ENCODE data around the gene SLC51A. TPM values are rescaled to one million over a fixed set of nuclear protein-coding genes. Genes with fewer than 3 reads are reported as not detected.
"Not testable (repeated sequence)": the region's sequence is repeated elsewhere in the genome, so short reads cannot be mapped to it uniquely, and the experiment has no call there.

The SLC51A gene
- total and polyA plus RNA-seq, 4 donors: 0.33 to 15.4 (median 4.6) TPM

DNA sequence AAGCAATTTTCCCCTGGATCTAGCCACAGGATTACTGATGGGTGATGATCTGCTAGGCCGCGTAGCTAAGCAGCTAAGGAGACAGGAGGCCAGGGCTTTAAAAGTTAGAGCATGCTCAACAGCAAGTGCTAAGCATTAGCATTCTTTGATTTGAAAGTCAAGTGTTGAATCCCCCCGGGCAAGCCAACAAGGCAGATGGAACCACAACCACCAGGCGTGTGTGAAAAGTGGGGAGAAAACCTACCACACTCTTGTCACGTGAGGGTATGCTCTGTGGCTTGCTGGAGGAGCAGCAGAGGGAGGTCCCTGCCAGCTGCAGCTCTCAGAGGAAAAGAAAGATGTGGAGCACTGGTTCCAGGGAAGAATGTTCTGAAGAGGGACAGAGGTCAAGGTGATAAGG, 20.9 kb downstream of the SLC51A start:
- Histone ChIP-seq H3K4me1 (ENCODE audit: control insufficient read depth, insufficient read depth, low read length) (no peaks in the 10 kb centered on the region), H3K9me3 (ENCODE audit: control insufficient read depth, insufficient read depth, low read length) (no peaks in the 10 kb centered on the region), H3K27me3 (ENCODE audit: control insufficient read depth, insufficient read depth, low read length) (no peaks in the 10 kb centered on the region), H3K4me3 (ENCODE audit: low read depth, low read length) (no peak overlapping the region), H3K36me3 (ENCODE audit: control insufficient read depth, insufficient read depth, low read length) (peaks cover 52% of the 10 kb centered on the region), H3K27ac (ENCODE audit: low read depth, low read length) (no peak overlapping the region)
- 86% methylated on average over 2 of the region's 5 CpGs for WGBS (ENCODE audit: insufficient coverage)
- DNase-seq (ENCODE audit: low read depth in 4 of 6, low spot score in 6 of 6): peak in 1 of 6 donors; percentile 59

- Histone ChIP-seq H3K9me3 (ENCODE audit: control insufficient read depth, insufficient read depth, low read length) (no peaks in the 10 kb centered on the region), H3K4me1 (ENCODE audit: control insufficient read depth, insufficient read depth, low read length) (no peaks in the 10 kb centered on the region), H3K27me3 (ENCODE audit: control insufficient read depth, insufficient read depth, low read length) (no peaks in the 10 kb centered on the region), H3K36me3 (ENCODE audit: control insufficient read depth, insufficient read depth, low read length) (peaks cover 48% of the 10 kb centered on the region), H3K4me3 (ENCODE audit: low read depth, low read length) (no peak overlapping the region), H3K27ac (ENCODE audit: low read depth, low read length) (no peak overlapping the region)
- WGBS (ENCODE audit: insufficient coverage): 77% methylated on average over 9 of the region's 14 CpGs
- DNase-seq (ENCODE audit: low read depth in 4 of 6, low spot score in 6 of 6): no peak
These were observed 22.6 kb downstream of the SLC51A start for GRCh38 chr3:196238612-196239560.

DNA sequence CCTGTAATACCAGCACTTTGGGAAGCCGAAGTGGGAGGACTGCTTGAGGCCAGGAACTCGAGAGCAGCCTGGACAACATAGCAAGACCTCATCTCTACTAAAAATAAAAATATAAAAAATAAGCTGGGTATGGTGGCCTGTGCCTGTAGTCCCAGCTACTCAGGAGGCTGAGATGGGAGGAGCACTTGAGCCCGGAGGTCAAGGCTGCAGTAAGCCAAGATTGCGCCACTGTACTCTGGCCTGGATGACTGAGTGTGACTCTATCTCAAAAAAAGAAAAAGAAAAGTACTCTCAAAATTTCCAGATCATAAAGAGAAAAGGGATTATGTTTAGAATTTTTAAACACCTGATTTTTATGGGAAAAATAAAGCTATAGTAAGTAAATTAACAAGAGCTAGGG, 24.1 kb downstream of the SLC51A start:
- Histone ChIP-seq H3K27ac (ENCODE audit: low read depth, low read length) (no peak overlapping the region), H3K4me3 (ENCODE audit: low read depth, low read length) (no peak overlapping the region), H3K36me3 (ENCODE audit: control insufficient read depth, insufficient read depth, low read length) (peaks cover 55% of the 10 kb centered on the region), H3K9me3 (ENCODE audit: control insufficient read depth, insufficient read depth, low read length) (no peaks in the 10 kb centered on the region), H3K4me1 (ENCODE audit: control insufficient read depth, insufficient read depth, low read length) (no peaks in the 10 kb centered on the region), H3K27me3 (ENCODE audit: control insufficient read depth, insufficient read depth, low read length) (no peaks in the 10 kb centered on the region)
- DNase-seq (ENCODE audit: low read depth in 4 of 6, low spot score in 6 of 6): no peak
- no CpG with 5 or more reads among the region's 4 CpGs for WGBS (ENCODE audit: insufficient coverage)

GRCh38 chr3:196241704-196242103, 25.4 kb downstream of the SLC51A start:
- Histone ChIP-seq H3K27me3 (ENCODE audit: control insufficient read depth, insufficient read depth, low read length) (no peaks in the 10 kb centered on the region), H3K27ac (ENCODE audit: low read depth, low read length) (no peak overlapping the region), H3K4me1 (ENCODE audit: control insufficient read depth, insufficient read depth, low read length) (no peaks in the 10 kb centered on the region), H3K36me3 (ENCODE audit: control insufficient read depth, insufficient read depth, low read length) (peaks cover 56% of the 10 kb centered on the region), H3K9me3 (ENCODE audit: control insufficient read depth, insufficient read depth, low read length) (no peaks in the 10 kb centered on the region), H3K4me3 (ENCODE audit: low read depth, low read length) (no peak overlapping the region)
- WGBS (ENCODE audit: insufficient coverage): no CpG with 5 or more reads among the region's 8 CpGs
- DNase-seq (ENCODE audit: low read depth in 4 of 6, low spot score in 6 of 6): no peak

- peaks cover 52% of the 10 kb centered on the region for H3K36me3 ChIP-seq (ENCODE audit: control insufficient read depth, insufficient read depth, low read length)
- WGBS (ENCODE audit: insufficient coverage): 99% methylated on average over 19 of the region's 34 CpGs
- DNase-seq (ENCODE audit: low read depth in 4 of 6, low spot score in 6 of 6): not testable (repeated sequence)
These were observed 27.8 kb downstream of the SLC51A start for GRCh38 chr3:196244166-196244565.

GRCh38 chr3:196246612-196247308, 30.4 kb downstream of the SLC51A start:
- no peaks in the 10 kb centered on the region for H3K9me3 ChIP-seq (ENCODE audit: control insufficient read depth, insufficient read depth, low read length)
- no peaks in the 10 kb centered on the region for H3K27me3 ChIP-seq (ENCODE audit: control insufficient read depth, insufficient read depth, low read length)
- WGBS (ENCODE audit: insufficient coverage): 96% methylated on average over 5 of the region's 13 CpGs
- no peak overlapping the region for H3K27ac ChIP-seq (ENCODE audit: low read depth, low read length)
- no peak overlapping the region for H3K4me3 ChIP-seq (ENCODE audit: low read depth, low read length)
- H3K4me1 ChIP-seq (ENCODE audit: control insufficient read depth, insufficient read depth, low read length): no peaks in the 10 kb centered on the region
- DNase-seq (ENCODE audit: low read depth in 4 of 6, low spot score in 6 of 6): no peak
- H3K36me3 ChIP-seq (ENCODE audit: control insufficient read depth, insufficient read depth, low read length): peaks cover 40% of the 10 kb centered on the region

More at GRCh38 chr3:196244166-196244565, 27.8 kb downstream of the SLC51A start:
- not testable (repeated sequence) for H3K27ac ChIP-seq (ENCODE audit: low read depth, low read length); H3K4me1 ChIP-seq (ENCODE audit: control insufficient read depth, insufficient read depth, low read length); H3K9me3 ChIP-seq (ENCODE audit: control insufficient read depth, insufficient read depth, low read length); H3K4me3 ChIP-seq (ENCODE audit: low read depth, low read length); H3K27me3 ChIP-seq (ENCODE audit: control insufficient read depth, insufficient read depth, low read length)

DNA sequence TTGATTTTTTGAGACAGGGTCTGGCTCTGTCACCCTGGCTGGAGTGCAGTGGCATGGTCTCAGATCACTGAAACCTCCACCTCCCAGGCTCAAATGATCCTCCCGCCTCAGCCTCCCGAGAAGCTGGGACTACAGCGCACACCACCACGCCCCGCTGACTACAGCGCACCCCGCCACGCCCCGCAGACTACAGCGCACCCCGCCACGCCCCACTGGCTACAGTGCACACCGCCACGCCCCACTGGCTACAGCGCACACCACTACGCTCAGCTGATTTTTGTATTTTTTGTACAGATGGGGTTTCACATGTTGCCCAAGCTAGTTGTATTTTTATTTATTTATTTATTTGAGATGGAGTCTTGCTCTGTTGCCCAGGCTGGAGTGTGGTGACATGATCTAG, 35.6 kb downstream of the SLC51A start:
- 99% methylated on average over 13 of the region's 16 CpGs for WGBS (ENCODE audit: insufficient coverage)
- no peaks in the 10 kb centered on the region for H3K9me3 ChIP-seq (ENCODE audit: control insufficient read depth, insufficient read depth, low read length)

DNA sequence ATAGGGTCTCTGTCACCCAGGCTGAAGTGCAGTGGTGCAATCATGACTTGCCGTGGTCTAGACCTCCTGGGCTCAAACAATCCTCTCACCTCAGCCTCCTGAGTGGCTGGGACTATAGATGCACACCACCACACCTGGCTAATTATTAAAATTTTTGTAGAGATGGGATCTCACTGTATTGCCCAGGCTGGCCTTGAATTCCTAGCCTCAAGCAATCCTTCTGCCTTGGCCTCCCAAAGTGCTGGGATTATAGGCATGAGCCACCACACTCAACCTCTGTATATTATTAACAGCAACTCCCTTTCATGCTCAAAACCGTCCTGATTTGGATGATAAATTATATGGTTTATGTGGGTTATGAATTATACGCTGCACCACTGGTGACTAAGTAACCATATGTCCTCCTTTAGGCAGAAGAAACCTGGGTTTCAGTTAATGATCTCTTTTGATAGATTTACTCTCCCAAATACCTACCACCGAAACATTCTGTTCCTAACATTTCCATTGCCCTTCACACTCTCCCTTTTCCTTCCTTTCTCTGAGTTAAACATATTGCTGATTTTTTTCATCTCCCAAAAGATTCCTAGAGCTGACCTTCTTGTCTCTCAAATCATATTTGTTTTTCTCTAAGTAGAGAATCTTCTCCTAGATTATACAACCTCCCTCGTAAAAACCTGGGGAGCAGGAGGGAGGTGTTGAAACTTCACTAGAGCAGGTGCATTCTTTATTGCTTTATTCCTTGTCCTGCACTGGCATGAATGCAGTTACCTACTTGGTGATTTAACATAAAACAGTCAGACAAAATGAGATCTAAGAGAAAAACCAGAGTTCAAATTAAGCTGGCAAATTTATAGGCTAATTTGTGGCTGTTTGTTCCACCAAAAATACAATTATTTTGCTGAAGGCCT, 38.3 kb downstream of the SLC51A start:
- no peaks in the 10 kb centered on the region for H3K27me3 ChIP-seq (ENCODE audit: control insufficient read depth, insufficient read depth, low read length)
- 86% methylated on average over 1 of the region's 5 CpGs for WGBS (ENCODE audit: insufficient coverage)

More for the DNA sequence above, 35.6 kb downstream of the SLC51A start:
- Histone ChIP-seq H3K4me3 (ENCODE audit: low read depth, low read length) (no peak overlapping the region), H3K4me1 (ENCODE audit: control insufficient read depth, insufficient read depth, low read length) (no peaks in the 10 kb centered on the region), H3K27me3 (ENCODE audit: control insufficient read depth, insufficient read depth, low read length) (no peaks in the 10 kb centered on the region), H3K36me3 (ENCODE audit: control insufficient read depth, insufficient read depth, low read length) (peaks cover 27% of the 10 kb centered on the region), H3K27ac (ENCODE audit: low read depth, low read length) (no peak overlapping the region)
- DNase-seq (ENCODE audit: low read depth in 4 of 6, low spot score in 6 of 6): no peak

DNA sequence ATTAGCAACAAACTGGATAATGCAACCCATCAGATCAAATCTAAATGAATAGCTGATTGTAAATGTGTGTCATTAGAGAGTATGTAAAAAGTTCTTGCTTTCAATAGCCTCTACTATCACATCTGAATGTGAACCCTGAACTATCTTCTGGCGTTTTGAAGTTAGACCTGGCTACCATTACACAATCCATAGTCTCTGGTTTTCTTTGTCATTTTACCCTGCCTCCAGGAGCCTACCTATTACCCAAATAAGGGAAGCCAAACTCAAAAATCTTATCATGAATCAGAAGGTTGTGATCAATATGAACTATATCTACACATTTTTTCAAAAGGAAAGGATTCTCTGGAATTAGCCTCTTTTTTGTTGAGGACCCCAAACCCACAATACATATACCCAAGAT, 39.4 kb downstream of the SLC51A start:
- Histone ChIP-seq H3K27me3 (ENCODE audit: control insufficient read depth, insufficient read depth, low read length) (no peaks in the 10 kb centered on the region), H3K4me1 (ENCODE audit: control insufficient read depth, insufficient read depth, low read length) (no peaks in the 10 kb centered on the region), H3K36me3 (ENCODE audit: control insufficient read depth, insufficient read depth, low read length) (peaks cover 18% of the 10 kb centered on the region), H3K27ac (ENCODE audit: low read depth, low read length) (no peak overlapping the region), H3K9me3 (ENCODE audit: control insufficient read depth, insufficient read depth, low read length) (no peaks in the 10 kb centered on the region), H3K4me3 (ENCODE audit: low read depth, low read length) (no peak overlapping the region)
- DNase-seq (ENCODE audit: low read depth in 4 of 6, low spot score in 6 of 6): no peak
- no CpG with 5 or more reads among the region's 1 CpG for WGBS (ENCODE audit: insufficient coverage)

More for the DNA sequence above, 38.3 kb downstream of the SLC51A start:
- H3K4me1 ChIP-seq (ENCODE audit: control insufficient read depth, insufficient read depth, low read length): no peaks in the 10 kb centered on the region
- H3K36me3 ChIP-seq (ENCODE audit: control insufficient read depth, insufficient read depth, low read length): peaks cover 15% of the 10 kb centered on the region
- DNase-seq (ENCODE audit: low read depth in 4 of 6, low spot score in 6 of 6): no peak
- H3K27ac ChIP-seq (ENCODE audit: low read depth, low read length): no peak overlapping the region
- no peak overlapping the region for H3K4me3 ChIP-seq (ENCODE audit: low read depth, low read length)
- H3K9me3 ChIP-seq (ENCODE audit: control insufficient read depth, insufficient read depth, low read length): no peaks in the 10 kb centered on the region

All from spinal cord (tissue), 10 donors.